K562 (cell line): ENCODE results near the gene CENPV. TPM values are rescaled to one million over a fixed set of nuclear protein-coding genes. Genes with fewer than 3 reads are reported as not detected.

Source experiments
- ATAC-seq: fragments of 200-7000 bp; cut with Tn5 transposase; 3 replicates; pipeline ENCODE4 v1.9.1; 2020; ENCODE audit warnings: moderate library complexity
- BruUV-seq: library from RNA; stranded (reverse); fragments of 400-500 nt; replicated peaks from 2 replicates; lab custom pipeline; 2021; lab: Mats Ljungman, UMichigan
- CTCF ChIA-PET: fragments of 300-600 bp; formaldehyde crosslinking; extraction: SDS; loops from one replicate; lab custom pipeline; 2021; ENCODE audit warnings: low intra/inter-chr PET ratio; lab: Yijun Ruan, JAX
- POLR2A ChIA-PET: fragments of 300-600, 350-650 bp; sonication (Branson Sonifier 250); formaldehyde crosslinking; extraction: SDS; loops from one replicate; lab custom pipeline; 2021; ENCODE audit warnings: antibody characterized with exemption, inconsistent platforms; lab: Yijun Ruan, JAX
- DNase-seq, 4 experiments: peaks; one replicate each; pipeline versions ENCODE4 v3.0.0 to v3.0.0-alpha.2; 2011 to 2018; ENCODE audit warnings: low spot score in 3 of 4, mixed read lengths in 3 of 4; ENCODE audit errors: extremely low read depth in 1 of 4
- FAIRE-seq: peaks from 2 replicates; lab custom pipeline; 2011; peaks lifted over from hg19 to GRCh38; lab: Jason Lieb, UNC
- H2AFZ ChIP-seq: 2 replicates; pipeline ENCODE4 v1.6.0; 2011; ENCODE audit warnings: low read depth, low read length, control low read depth, inconsistent platforms
- H3K27ac ChIP-seq: fragments of 200-600 bp; 3 replicates; pipeline ENCODE4 v1.8.0; 2011; ENCODE audit warnings: low read depth, mild to moderate bottlenecking, control low read depth, inconsistent platforms, low read length, moderate library complexity, mixed read lengths; ENCODE audit errors: extremely low read depth
- H3K27me3 ChIP-seq, 2 experiments: fragments of 300-600 bp in 1 of 2; 2 replicates in 1 of 2; 3 replicates in 1 of 2; pipeline versions ENCODE4 v1.6.0 to v1.8.0; 2011; ENCODE audit warnings: inconsistent platforms in 2 of 2, low read length in 2 of 2, mild to moderate bottlenecking in 1 of 2, mixed read lengths in 1 of 2, moderate library complexity in 1 of 2; ENCODE audit not compliant: control insufficient read depth in 2 of 2, insufficient read depth in 2 of 2
- H3K36me3 ChIP-seq: fragments of 300-600 bp; 3 replicates; pipeline ENCODE4 v1.8.0; 2011; ENCODE audit warnings: mild to moderate bottlenecking, low read length, inconsistent platforms; ENCODE audit not compliant: control insufficient read depth, insufficient read depth
- H3K4me1 ChIP-seq, 2 experiments: fragments of 200-600 bp in 1 of 2; replicated peaks in 1 of 2; 2 replicates in 1 of 2; 3 replicates in 1 of 2; pipeline versions ENCODE4 v1.5.1 to v1.8.0; 2011; ENCODE audit warnings: inconsistent platforms in 2 of 2, low read length in 2 of 2, mild to moderate bottlenecking in 1 of 2, mixed read lengths in 1 of 2, moderate library complexity in 1 of 2; ENCODE audit not compliant: control insufficient read depth in 2 of 2, insufficient read depth in 2 of 2
- H3K4me2 ChIP-seq: 2 replicates; pipeline ENCODE4 v1.6.1; 2011; ENCODE audit warnings: low read length, control low read depth, inconsistent platforms, mixed read lengths; ENCODE audit not compliant: insufficient read depth
- H3K4me3 ChIP-seq: fragments of 200-600 bp; sonication (generic), shearing (Covaris generic); 2 replicates; pipeline ENCODE4 v1.5.1; 2016; ENCODE audit warnings: control low read depth, inconsistent platforms
- H3K79me2 ChIP-seq: fragments of 200-600 bp; 3 replicates; pipeline ENCODE4 v1.8.0; 2011; ENCODE audit warnings: low read length, inconsistent platforms; ENCODE audit not compliant: control insufficient read depth, insufficient read depth
- H3K9ac ChIP-seq, 2 experiments: 2 replicates each; pipeline versions ENCODE4 v1.6.0 to v1.6.1; 2011; ENCODE audit warnings: low read depth in 2 of 2, low read length in 2 of 2, control low read depth in 1 of 2, inconsistent platforms in 1 of 2, mild to moderate bottlenecking in 1 of 2, mixed read lengths in 1 of 2; ENCODE audit not compliant: insufficient read depth in 1 of 2
- H3K9me1 ChIP-seq: one replicate; pipeline ENCODE4 v1.6.0; 2011; ENCODE audit warnings: inconsistent platforms, mild to moderate bottlenecking, low read length, moderate library complexity; ENCODE audit not compliant: control insufficient read depth, insufficient read depth
- H3K9me3 ChIP-seq: replicated peaks from 2 replicates; pipeline ENCODE4 v1.5.1; 2011; ENCODE audit warnings: low read depth, low read length, inconsistent platforms; ENCODE audit not compliant: control insufficient read depth, insufficient read depth
- H4K20me1 ChIP-seq: replicated peaks from 2 replicates; pipeline ENCODE4 v1.6.1; 2011; ENCODE audit warnings: low read length, inconsistent platforms, mixed read lengths; ENCODE audit not compliant: control insufficient read depth, insufficient read depth
- FOXO4 ChIP-seq: fragments of 450-650 bp; formaldehyde crosslinking; IDR thresholded peaks from 2 replicates; pipeline ENCODE4 v1.4.0; 2020; ENCODE audit warnings: mild to moderate bottlenecking, moderate library complexity
- GATA2 ChIP-seq: sonication (generic); formaldehyde crosslinking; IDR thresholded peaks from 2 replicates; pipeline ENCODE4 v1.4.0; 2020; ENCODE audit warnings: mild to moderate bottlenecking, missing genetic modification reagents
- HMGN3 ChIP-seq: IDR thresholded peaks from 2 replicates; pipeline ENCODE4 v1.6.1; 2011; ENCODE audit warnings: borderline replicate concordance, low read depth, mild to moderate bottlenecking, mixed read lengths, low read length; ENCODE audit not compliant: insufficient read length; ENCODE audit errors: extremely low read depth
- MAFF ChIP-seq: IDR thresholded peaks from 2 replicates; pipeline ENCODE4 v1.6.1; 2012; ENCODE audit warnings: low read length, improper control_type of control experiment
- RBM14 ChIP-seq: fragments of 200-400 bp; formaldehyde crosslinking; IDR thresholded peaks from 2 replicates; pipeline ENCODE4 v1.6.1; 2018; ENCODE audit warnings: low read depth, mild to moderate bottlenecking, low read length, moderate library complexity, borderline replicate concordance; ENCODE audit not compliant: insufficient read depth
- RERE ChIP-seq: sonication (generic); formaldehyde crosslinking; IDR thresholded peaks from 2 replicates; pipeline ENCODE4 v1.8.0; 2023; ENCODE audit warnings: missing genetic modification reagents, mild to moderate bottlenecking, borderline replicate concordance
- ZNF140 ChIP-seq: fragments of 250-450 bp; sonication (Bioruptor Pico); IDR thresholded peaks from 2 replicates; pipeline ENCODE4 v1.8.0; 2021; ENCODE audit warnings: moderate library complexity, mild to moderate bottlenecking, inconsistent platforms
- ZNF717 ChIP-seq: fragments of 250-450 bp; sonication (Bioruptor Pico); IDR thresholded peaks from 2 replicates; pipeline ENCODE4 v1.5.0; 2021
- WGBS: fragments of 100-300 bp; shearing (Covaris generic); methylation state at CpG from one replicate; pipeline ENCODE4 v1.1.6; 2016; ENCODE audit warnings: low coverage, mixed read lengths; ENCODE audit not compliant: insufficient coverage; ENCODE audit errors: missing lambda C conversion rate; 5-methylcytosine and 5-hydroxymethylcytosine counted together
- in situ Hi-C: fragments of 300-500 bp; cut with MboI; formaldehyde crosslinking; loops from 4 replicates; pipeline ENCODE4 v1.15.0; 2018; ENCODE audit warnings: inconsistent platforms, mixed read lengths
- intact Hi-C: fragments of 100-400 bp; cut with micrococcal nuclease; formaldehyde crosslinking; loops from 2 replicates; pipeline ENCODE4 v1.14.2; 2022
- polyA plus RNA-seq, 8 experiments: library from polyadenylated mRNA; depleted of rRNA in 4 of 8; stranded (reverse) in 5 of 8; unstranded in 3 of 8; fragments of >200 nt; fragmentation: Nextera tagmentation in 2 of 8; fragmentation: Illumina TruSeq in 1 of 8; extraction: Ambion mirVana in 2 of 8; extraction: Trizol in 1 of 8; gene quantifications; 2 replicates each; pipeline versions ENCODE4 v1.2.1 to v1.2.3, GENCODE V29; 2011 to 2014; ENCODE audit warnings: inconsistent platforms in 1 of 8, missing spikeins in 1 of 8
- total RNA-seq, 7 experiments: library from RNA; depleted of rRNA in 6 of 7; stranded (reverse); fragments of >200 nt in 6 of 7; fragmentation: Illumina TruSeq in 2 of 7; extraction: Trizol in 2 of 7; gene quantifications; 2 replicates each; pipeline versions ENCODE4 v1.2.1 to v1.2.3, GENCODE V29; 2011 to 2021; ENCODE audit warnings: low replicate concordance in 1 of 7
- TF ChIP-seq, protein P1 (sequence below), 2 experiments: fragments of 150-350 bp in 1 of 2; IDR thresholded peaks; 2 replicates each; pipeline ENCODE4 v1.6.1; 2012 to 2016; ENCODE audit warnings: low read depth in 2 of 2, low read length in 2 of 2, mild to moderate bottlenecking in 1 of 2, moderate library complexity in 1 of 2
- TF ChIP-seq, protein P2 (sequence below): sonication (generic); formaldehyde crosslinking; IDR thresholded peaks from 2 replicates; pipeline ENCODE4 v1.8.1; 2023; ENCODE audit warnings: mild to moderate bottlenecking, missing genetic modification reagents

The CENPV gene
- total and polyA plus RNA-seq, 9 of the 15 experiments (the other 6 are each of a cell fraction or from before 2014, with no cell fraction given): 17.8 to 131 (median 89.3) TPM

- FAIRE-seq: no peak
- TF ChIP-seq ZNF717 (CRISPR knock-in tag) (no peak), HMGN3 (no peak), GATA2 (no peak), RERE (CRISPR knock-in tag) (no peak), MAFF (no peak), RBM14 (no peak), FOXO4 (CRISPR knock-in tag) (no peak), ZNF140 (CRISPR knock-in tag) (no peak)
- TF ChIP-seq, protein P1, sequence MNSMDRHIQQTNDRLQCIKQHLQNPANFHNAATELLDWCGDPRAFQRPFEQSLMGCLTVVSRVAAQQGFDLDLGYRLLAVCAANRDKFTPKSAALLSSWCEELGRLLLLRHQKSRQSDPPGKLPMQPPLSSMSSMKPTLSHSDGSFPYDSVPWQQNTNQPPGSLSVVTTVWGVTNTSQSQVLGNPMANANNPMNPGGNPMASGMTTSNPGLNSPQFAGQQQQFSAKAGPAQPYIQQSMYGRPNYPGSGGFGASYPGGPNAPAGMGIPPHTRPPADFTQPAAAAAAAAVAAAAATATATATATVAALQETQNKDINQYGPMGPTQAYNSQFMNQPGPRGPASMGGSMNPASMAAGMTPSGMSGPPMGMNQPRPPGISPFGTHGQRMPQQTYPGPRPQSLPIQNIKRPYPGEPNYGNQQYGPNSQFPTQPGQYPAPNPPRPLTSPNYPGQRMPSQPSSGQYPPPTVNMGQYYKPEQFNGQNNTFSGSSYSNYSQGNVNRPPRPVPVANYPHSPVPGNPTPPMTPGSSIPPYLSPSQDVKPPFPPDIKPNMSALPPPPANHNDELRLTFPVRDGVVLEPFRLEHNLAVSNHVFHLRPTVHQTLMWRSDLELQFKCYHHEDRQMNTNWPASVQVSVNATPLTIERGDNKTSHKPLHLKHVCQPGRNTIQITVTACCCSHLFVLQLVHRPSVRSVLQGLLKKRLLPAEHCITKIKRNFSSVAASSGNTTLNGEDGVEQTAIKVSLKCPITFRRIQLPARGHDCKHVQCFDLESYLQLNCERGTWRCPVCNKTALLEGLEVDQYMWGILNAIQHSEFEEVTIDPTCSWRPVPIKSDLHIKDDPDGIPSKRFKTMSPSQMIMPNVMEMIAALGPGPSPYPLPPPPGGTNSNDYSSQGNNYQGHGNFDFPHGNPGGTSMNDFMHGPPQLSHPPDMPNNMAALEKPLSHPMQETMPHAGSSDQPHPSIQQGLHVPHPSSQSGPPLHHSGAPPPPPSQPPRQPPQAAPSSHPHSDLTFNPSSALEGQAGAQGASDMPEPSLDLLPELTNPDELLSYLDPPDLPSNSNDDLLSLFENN (IDR thresholded peaks at IDR 0.05; ENCODE audit: low read depth in 2 of 2, low read length in 2 of 2): no peak
- TF ChIP-seq, protein P2, sequence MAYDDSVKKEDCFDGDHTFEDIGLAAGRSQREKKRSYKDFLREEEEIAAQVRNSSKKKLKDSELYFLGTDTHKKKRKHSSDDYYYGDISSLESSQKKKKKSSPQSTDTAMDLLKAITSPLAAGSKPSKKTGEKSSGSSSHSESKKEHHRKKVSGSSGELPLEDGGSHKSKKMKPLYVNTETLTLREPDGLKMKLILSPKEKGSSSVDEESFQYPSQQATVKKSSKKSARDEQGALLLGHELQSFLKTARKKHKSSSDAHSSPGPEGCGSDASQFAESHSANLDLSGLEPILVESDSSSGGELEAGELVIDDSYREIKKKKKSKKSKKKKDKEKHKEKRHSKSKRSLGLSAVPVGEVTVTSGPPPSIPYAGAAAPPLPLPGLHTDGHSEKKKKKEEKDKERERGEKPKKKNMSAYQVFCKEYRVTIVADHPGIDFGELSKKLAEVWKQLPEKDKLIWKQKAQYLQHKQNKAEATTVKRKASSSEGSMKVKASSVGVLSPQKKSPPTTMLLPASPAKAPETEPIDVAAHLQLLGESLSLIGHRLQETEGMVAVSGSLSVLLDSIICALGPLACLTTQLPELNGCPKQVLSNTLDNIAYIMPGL: no peak
Observed at GRCh38 chr17:16314859-16315258, 38.4 kb downstream of the CENPV start.

More at GRCh38 chr17:16314859-16315258, 38.4 kb downstream of the CENPV start:
- no peak overlapping the region for H2AFZ ChIP-seq
- no peak overlapping the region for H3K27ac ChIP-seq
- no peaks in the 10 kb centered on the region for H3K27me3 ChIP-seq
- in situ Hi-C loops (no loop called here), intact Hi-C loops (no loop called here)
- no peak for ATAC-seq
- no peaks in the 10 kb centered on the region for H3K9me3 ChIP-seq
- H3K79me2 ChIP-seq: no peaks in the 10 kb centered on the region
- no peak overlapping the region for H3K4me2 ChIP-seq
- CTCF ChIA-PET: no interaction called here
- POLR2A ChIA-PET: no interaction called here
- no peaks in the 10 kb centered on the region for H3K9me1 ChIP-seq
- no TSS peak for BruUV-seq
- no peak overlapping the region for H3K9ac ChIP-seq
- 80% methylated on average over 1 of the region's 3 CpGs for WGBS
- H3K4me3 ChIP-seq: no peak overlapping the region
- peaks cover 14% of the 10 kb centered on the region for H4K20me1 ChIP-seq
- no peak for DNase-seq
- peaks cover 0 to 14% of the 10 kb centered on the region in 2 experiments; a peak in 3 of 5 replicates for H3K4me1 ChIP-seq
- no peaks in the 10 kb centered on the region for H3K36me3 ChIP-seq
